Measurements from ENCODE around the gene ABHD10. TPM values are rescaled to one million over a fixed set of nuclear protein-coding genes. Genes with fewer than 3 reads are reported as not detected.
"Not testable (repeated sequence)": the region's sequence is repeated elsewhere in the genome, so short reads cannot be mapped to it uniquely, and the experiment has no call there.

Gene ABHD10
- total and polyA plus RNA-seq, 5 donors: 23.5 to 39.0 (median 30.3) TPM

DNA sequence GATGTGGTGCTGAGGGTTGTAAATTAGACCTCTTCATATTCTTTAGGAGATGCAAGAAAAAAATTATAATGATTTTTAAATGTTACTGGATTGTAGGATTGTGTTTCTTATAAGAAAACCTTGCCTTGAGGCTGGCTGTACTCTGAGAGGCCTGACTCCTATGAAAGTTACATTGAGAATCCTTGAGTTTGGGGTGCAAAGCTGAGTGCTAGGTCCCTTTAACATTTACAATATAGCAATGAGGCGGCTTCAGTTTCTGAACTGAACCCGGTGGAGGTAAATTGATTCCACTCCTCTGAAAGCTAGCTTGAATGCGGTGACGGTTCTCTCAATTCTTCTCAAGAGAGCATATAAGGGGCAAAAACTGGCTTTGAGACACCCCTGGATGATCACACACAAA, 55.6 kb downstream of the ABHD10 start, which contains the start of gene TMPRSS7:
Gene TMPRSS7 (plus strand): TSS at position 301 of the 400 bp plus-strand sequence. CDS start 110 bp downstream, outside the sequence.
- no peak for ATAC-seq
- intact Hi-C loops (cut with DNase I): no loop called here
- H3K27me3 ChIP-seq (ENCODE audit: control insufficient read depth, insufficient read depth): no peaks in the 10 kb centered on the region
- H3K27ac ChIP-seq (ENCODE audit: low read length): no peak within 1 kb of the TSS
- 96% methylated on average over 4 of the region's 4 CpGs for WGBS
- H3K4me1 ChIP-seq (ENCODE audit: control insufficient read depth, insufficient read depth, low read length): no peaks in the 10 kb centered on the region
- no peak within 1 kb of the TSS for H3K4me3 ChIP-seq (ENCODE audit: low read length)
- H3K9me3 ChIP-seq (ENCODE audit: control insufficient read depth, low read length): no peaks in the 10 kb centered on the region
- no peak for DNase-seq

DNA sequence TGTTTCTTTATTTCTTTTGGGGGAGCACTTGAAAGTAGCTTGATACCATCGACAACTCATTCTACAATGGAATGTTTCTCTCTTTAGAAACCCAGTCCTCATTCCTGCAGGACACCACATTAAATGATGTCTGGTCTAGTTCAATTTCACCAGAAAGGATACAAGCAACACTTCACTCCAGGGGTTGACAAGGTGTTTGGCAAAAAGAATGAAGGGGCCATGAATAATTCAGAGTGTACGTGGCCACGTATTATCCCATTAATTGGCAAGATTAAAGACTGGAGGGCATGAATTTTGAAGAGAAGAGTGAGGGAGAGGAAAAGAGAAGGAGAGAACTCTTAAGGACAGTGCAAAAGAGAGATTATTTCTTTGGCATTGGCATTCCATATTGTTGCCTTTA, 56.4 kb downstream of the ABHD10 start:
- Histone ChIP-seq H3K4me3 (ENCODE audit: low read length) (no peak overlapping the region), H3K9me3 (ENCODE audit: control insufficient read depth, low read length) (no peaks in the 10 kb centered on the region), H3K4me1 (ENCODE audit: control insufficient read depth, insufficient read depth, low read length) (no peaks in the 10 kb centered on the region), H3K27ac (ENCODE audit: low read length) (no peak overlapping the region), H3K27me3 (ENCODE audit: control insufficient read depth, insufficient read depth) (no peaks in the 10 kb centered on the region)
- no peak for ATAC-seq
- DNase-seq: no peak
- intact Hi-C loops (cut with DNase I): no loop called here
- WGBS: 79% methylated on average over 3 of the region's 3 CpGs

DNA sequence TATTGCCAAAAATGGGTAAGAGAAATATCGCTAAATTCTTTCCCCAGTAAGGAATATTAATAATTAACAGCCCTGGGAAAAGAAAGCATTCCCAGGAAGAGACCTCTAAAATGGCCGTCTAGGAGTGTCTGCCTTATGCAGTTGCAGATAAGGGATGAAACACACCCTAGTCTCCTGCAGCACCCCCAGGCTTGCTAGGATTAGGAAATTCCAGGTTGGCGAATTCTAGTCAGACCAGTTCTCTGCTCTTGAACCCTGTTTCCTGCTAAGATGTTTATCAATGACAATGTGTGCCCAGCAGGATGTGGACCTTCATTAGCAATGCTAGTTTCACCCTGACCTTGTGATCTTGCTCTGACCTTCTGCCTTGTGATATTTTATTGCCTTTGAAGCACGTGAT, 58.4 kb downstream of the ABHD10 start:
- H3K4me3 ChIP-seq (ENCODE audit: low read length); DNase-seq; H3K27ac ChIP-seq (ENCODE audit: low read length); H3K27me3 ChIP-seq (ENCODE audit: control insufficient read depth, insufficient read depth); intact Hi-C loops (cut with DNase I); ATAC-seq; H3K9me3 ChIP-seq (ENCODE audit: control insufficient read depth, low read length); H3K4me1 ChIP-seq (ENCODE audit: control insufficient read depth, insufficient read depth, low read length): not testable (repeated sequence)
- 69% methylated on average over 4 of the region's 4 CpGs for WGBS

DNA sequence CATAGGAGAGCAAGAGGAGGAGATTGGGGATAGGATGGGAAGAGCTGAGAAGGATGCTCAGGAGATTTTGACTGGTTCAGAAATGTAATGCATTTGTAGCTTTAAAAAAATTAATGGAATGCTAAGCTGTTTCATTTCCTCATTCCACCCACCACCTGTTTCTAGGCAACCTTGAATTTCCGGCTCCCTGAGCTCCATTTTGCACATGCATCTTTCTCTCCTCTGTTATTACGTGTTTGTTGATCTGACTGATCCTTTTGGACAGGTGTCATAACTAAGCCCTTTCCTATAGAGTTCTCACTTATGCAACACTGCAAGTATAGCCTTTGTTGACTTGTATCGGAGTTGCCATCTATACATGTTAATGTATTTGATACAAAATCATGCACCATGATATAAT, 60.0 kb downstream of the ABHD10 start:
- no peak for ATAC-seq
- intact Hi-C loops (cut with DNase I): no loop called here
- H3K27me3 ChIP-seq (ENCODE audit: control insufficient read depth, insufficient read depth): no peaks in the 10 kb centered on the region
- 83% methylated on average over 3 of the region's 3 CpGs for WGBS
- DNase-seq: no peak
- no peaks in the 10 kb centered on the region for H3K4me1 ChIP-seq (ENCODE audit: control insufficient read depth, insufficient read depth, low read length)
- H3K9me3 ChIP-seq (ENCODE audit: control insufficient read depth, low read length): no peaks in the 10 kb centered on the region
- no peak overlapping the region for H3K4me3 ChIP-seq (ENCODE audit: low read length)
- H3K27ac ChIP-seq (ENCODE audit: low read length): no peak overlapping the region

DNA sequence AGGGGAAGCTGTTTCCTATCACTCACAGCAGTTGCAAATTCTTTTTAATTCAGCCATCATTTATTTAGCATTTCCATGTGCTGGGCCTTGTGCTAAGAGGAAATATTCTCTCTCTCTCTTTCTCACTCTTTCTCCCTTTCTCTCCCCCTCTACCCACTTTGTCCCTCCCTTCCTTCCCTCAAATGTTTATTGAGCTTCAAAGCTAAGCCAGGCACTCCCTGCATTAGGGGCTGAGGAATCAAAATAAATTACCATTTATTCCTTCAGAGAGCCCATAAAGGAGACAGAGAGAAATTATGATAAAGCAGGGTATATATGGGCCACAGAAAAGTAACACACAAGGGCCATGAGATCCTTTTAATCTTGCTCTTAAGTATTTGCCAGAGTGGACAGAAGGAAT, 62.5 kb downstream of the ABHD10 start:
- DNase-seq (no peak), ATAC-seq (no peak)
- H3K4me3 ChIP-seq (ENCODE audit: low read length): no peak overlapping the region
- no peaks in the 10 kb centered on the region for H3K9me3 ChIP-seq (ENCODE audit: control insufficient read depth, low read length)
- H3K27me3 ChIP-seq (ENCODE audit: control insufficient read depth, insufficient read depth): no peaks in the 10 kb centered on the region
- no peak overlapping the region for H3K27ac ChIP-seq (ENCODE audit: low read length)
- no peaks in the 10 kb centered on the region for H3K4me1 ChIP-seq (ENCODE audit: control insufficient read depth, insufficient read depth, low read length)
- intact Hi-C loops (cut with DNase I): loop anchor here in 1 of 4 donors (5.0 kb wide), 1 partner anchor 44 kb away; the partner anchor contains the start of gene TAGLN3

DNA sequence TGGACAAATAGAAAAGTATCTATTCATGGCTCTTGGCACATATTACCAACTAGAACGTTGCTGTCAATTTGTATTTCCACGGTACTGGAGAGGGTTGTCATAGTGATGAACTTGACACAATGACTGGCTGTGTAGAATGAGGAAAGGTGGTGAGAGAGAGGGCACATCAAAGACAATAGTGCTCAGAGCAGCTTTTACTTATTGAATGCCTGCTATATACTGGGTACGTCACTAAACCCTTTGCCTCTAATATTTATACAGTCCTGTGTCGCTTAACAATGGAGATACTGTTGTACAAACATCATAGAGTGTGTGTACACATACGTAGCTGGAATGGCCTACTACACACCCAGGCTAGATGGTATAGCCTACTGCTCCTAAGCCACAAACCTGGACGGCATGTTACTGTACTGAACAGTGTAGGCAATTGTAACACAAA, 64.0 kb downstream of the ABHD10 start:
- ATAC-seq (peak in 1 of 2 donors; percentile 32), DNase-seq (no peak)
- WGBS: 67% methylated on average over 6 of the region's 6 CpGs
- intact Hi-C loops (cut with DNase I): loop anchor here in 1 of 4 donors (5.0 kb wide), 1 partner anchor 46 kb away; the partner anchor contains the start of gene TAGLN3
- no peak overlapping the region for H3K4me3 ChIP-seq (ENCODE audit: low read length)
- H3K27me3 ChIP-seq (ENCODE audit: control insufficient read depth, insufficient read depth): no peaks in the 10 kb centered on the region
- H3K4me1 ChIP-seq (ENCODE audit: control insufficient read depth, insufficient read depth, low read length): no peaks in the 10 kb centered on the region
- H3K27ac ChIP-seq (ENCODE audit: low read length): no peak overlapping the region
- H3K9me3 ChIP-seq (ENCODE audit: control insufficient read depth, low read length): no peaks in the 10 kb centered on the region

Other genes with a start within 250 kb of the ABHD10 start
- 10 to 100 TPM; 10.7 to 22.8 (median 19.0) TPM for gene PHLDB2, start 119.8 kb upstream of the ABHD10 start, total RNA-seq
- 9.5 TPM for gene PHLDB2, start 119.8 kb upstream of the ABHD10 start, polyA plus RNA-seq
- gene TAGLN3, start 19.9 kb downstream of the ABHD10 start, total RNA-seq: under 1 TPM in 3 of 4 donors, not detected in 1; 0.28 to 0.74 (median 0.53) TPM
- 0.52 TPM for gene TAGLN3, start 19.9 kb downstream of the ABHD10 start, polyA plus RNA-seq
- not detected for gene TMPRSS7, start 55.7 kb downstream of the ABHD10 start, total RNA-seq
- gene TMPRSS7, start 55.7 kb downstream of the ABHD10 start, polyA plus RNA-seq: not detected
- gene C3orf52, start 107.4 kb downstream of the ABHD10 start, total RNA-seq: 1 to 10 TPM; 1.1 to 4.4 (median 1.2) TPM
- 0.48 TPM for gene C3orf52, start 107.4 kb downstream of the ABHD10 start, polyA plus RNA-seq
- under 1 TPM in 1 of 4 donors, not detected in 3; 0.29 TPM for gene GCSAM, start 154.2 kb downstream of the ABHD10 start, total RNA-seq
- gene GCSAM, start 154.2 kb downstream of the ABHD10 start, polyA plus RNA-seq: not detected